Parathyroid adenoma (tissue), 2 donors: ENCODE data around the gene SRPK3.

ENCODE experiments used
- H2AFZ ChIP-seq: fragments of 300-600 bp; sonication (generic); one replicate; pipeline ENCODE4 v1.7.0; 2017; ENCODE audit warnings: antibody characterized with exemption, mild to moderate bottlenecking
- H3K27ac ChIP-seq: fragments of 300-600 bp; sonication (generic); one replicate; pipeline ENCODE4 v1.7.0; 2017
- H3K27me3 ChIP-seq: fragments of 300-600 bp; sonication (generic); one replicate; pipeline ENCODE4 v1.7.0; 2017; ENCODE audit warnings: low read length; ENCODE audit not compliant: control insufficient read depth, insufficient read depth
- H3K36me3 ChIP-seq: fragments of 300-600 bp; sonication (generic); one replicate; pipeline ENCODE4 v1.7.0; 2017; ENCODE audit warnings: low read length; ENCODE audit not compliant: control insufficient read depth, insufficient read depth
- H3K4me1 ChIP-seq: fragments of 300-600 bp; sonication (generic); one replicate; pipeline ENCODE4 v1.7.0; 2017; ENCODE audit warnings: control low read depth
- H3K4me2 ChIP-seq: fragments of 300-600 bp; sonication (generic); one replicate; pipeline ENCODE4 v1.7.0; 2017; ENCODE audit warnings: low read length
- H3K4me3 ChIP-seq: fragments of 300-600 bp; sonication (generic); one replicate; pipeline ENCODE4 v1.7.0; 2017; ENCODE audit warnings: low read depth, low read length
- H3K79me2 ChIP-seq: fragments of 300-600 bp; sonication (generic); one replicate; pipeline ENCODE4 v1.7.0; 2017; ENCODE audit warnings: control low read depth
- H3K9ac ChIP-seq: fragments of 300-600 bp; sonication (generic); one replicate; pipeline ENCODE4 v1.7.0; 2017; ENCODE audit warnings: mild to moderate bottlenecking
- H3K9me3 ChIP-seq: fragments of 300-600 bp; sonication (generic); one replicate; pipeline ENCODE4 v1.7.0; 2017; ENCODE audit warnings: low read length; ENCODE audit not compliant: control insufficient read depth
- TF ChIP-seq, protein P1 (sequence below): fragments of 300-600 bp; sonication (generic); IDR thresholded peaks from one replicate; pipeline ENCODE4 v1.7.0; 2017; ENCODE audit warnings: antibody characterized with exemption, mild to moderate bottlenecking
- donor health status: primary hyperparathyroidism.

The SRPK3 gene

GRCh38 chrX:153819384-153820040 is 38.7 kb downstream of the SRPK3 start:
- H3K79me2 ChIP-seq: no peaks in the 10 kb centered on the region
- no peaks in the 10 kb centered on the region for H3K27me3 ChIP-seq
- peak overlapping the region; percentile 51 for H3K4me2 ChIP-seq
- no peaks in the 10 kb centered on the region for H3K4me1 ChIP-seq
- H3K9me3 ChIP-seq: no peaks in the 10 kb centered on the region
- TF ChIP-seq, protein P1, sequence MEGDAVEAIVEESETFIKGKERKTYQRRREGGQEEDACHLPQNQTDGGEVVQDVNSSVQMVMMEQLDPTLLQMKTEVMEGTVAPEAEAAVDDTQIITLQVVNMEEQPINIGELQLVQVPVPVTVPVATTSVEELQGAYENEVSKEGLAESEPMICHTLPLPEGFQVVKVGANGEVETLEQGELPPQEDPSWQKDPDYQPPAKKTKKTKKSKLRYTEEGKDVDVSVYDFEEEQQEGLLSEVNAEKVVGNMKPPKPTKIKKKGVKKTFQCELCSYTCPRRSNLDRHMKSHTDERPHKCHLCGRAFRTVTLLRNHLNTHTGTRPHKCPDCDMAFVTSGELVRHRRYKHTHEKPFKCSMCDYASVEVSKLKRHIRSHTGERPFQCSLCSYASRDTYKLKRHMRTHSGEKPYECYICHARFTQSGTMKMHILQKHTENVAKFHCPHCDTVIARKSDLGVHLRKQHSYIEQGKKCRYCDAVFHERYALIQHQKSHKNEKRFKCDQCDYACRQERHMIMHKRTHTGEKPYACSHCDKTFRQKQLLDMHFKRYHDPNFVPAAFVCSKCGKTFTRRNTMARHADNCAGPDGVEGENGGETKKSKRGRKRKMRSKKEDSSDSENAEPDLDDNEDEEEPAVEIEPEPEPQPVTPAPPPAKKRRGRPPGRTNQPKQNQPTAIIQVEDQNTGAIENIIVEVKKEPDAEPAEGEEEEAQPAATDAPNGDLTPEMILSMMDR: no peak
- H3K27ac ChIP-seq: no peak overlapping the region
- H3K9ac ChIP-seq: no peak overlapping the region
- no peaks in the 10 kb centered on the region for H3K36me3 ChIP-seq
- peak overlapping the region; percentile 16 for H3K4me3 ChIP-seq
- peak overlapping the region; percentile 66 for H2AFZ ChIP-seq

DNA sequence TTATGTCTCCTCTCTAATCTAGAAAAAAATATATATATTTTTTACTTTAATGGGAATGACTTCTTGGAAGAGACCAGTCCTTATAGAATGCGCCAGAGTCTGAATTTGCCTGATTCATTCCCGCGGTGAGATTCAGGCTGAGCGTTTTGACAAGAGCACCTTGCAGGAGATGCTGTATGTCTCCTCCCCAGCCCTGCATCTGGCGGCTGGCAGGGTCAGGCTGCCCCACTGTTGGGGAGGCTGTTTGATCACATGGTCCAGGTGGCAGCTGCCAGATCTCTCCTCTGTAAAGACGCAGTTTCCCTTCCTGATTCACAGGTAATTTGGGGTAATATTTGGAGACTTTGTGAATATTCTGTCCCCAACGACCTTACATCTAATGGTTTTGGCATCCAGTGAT is 39.8 kb downstream of the SRPK3 start:
- TF ChIP-seq, protein P1: no peak

GRCh38 chrX:153821066-153821465 is 40.2 kb downstream of the SRPK3 start:
- TF ChIP-seq, protein P1: no peak
- Histone ChIP-seq H3K4me2 (no peak overlapping the region), H3K9ac (no peak overlapping the region), H3K4me1 (no peaks in the 10 kb centered on the region), H3K36me3 (no peaks in the 10 kb centered on the region), H3K4me3 (no peak overlapping the region), H3K9me3 (no peaks in the 10 kb centered on the region), H3K27ac (no peak overlapping the region), H3K27me3 (no peaks in the 10 kb centered on the region), H3K79me2 (no peaks in the 10 kb centered on the region), H2AFZ (no peak overlapping the region)

More for the DNA sequence above, 39.8 kb downstream of the SRPK3 start:
- Histone ChIP-seq H3K36me3 (no peaks in the 10 kb centered on the region), H3K9ac (no peak overlapping the region), H3K4me1 (no peaks in the 10 kb centered on the region), H3K27me3 (no peaks in the 10 kb centered on the region), H3K4me3 (no peak overlapping the region), H3K9me3 (no peaks in the 10 kb centered on the region), H3K79me2 (no peaks in the 10 kb centered on the region), H3K27ac (no peak overlapping the region), H2AFZ (no peak overlapping the region), H3K4me2 (no peak overlapping the region)

DNA sequence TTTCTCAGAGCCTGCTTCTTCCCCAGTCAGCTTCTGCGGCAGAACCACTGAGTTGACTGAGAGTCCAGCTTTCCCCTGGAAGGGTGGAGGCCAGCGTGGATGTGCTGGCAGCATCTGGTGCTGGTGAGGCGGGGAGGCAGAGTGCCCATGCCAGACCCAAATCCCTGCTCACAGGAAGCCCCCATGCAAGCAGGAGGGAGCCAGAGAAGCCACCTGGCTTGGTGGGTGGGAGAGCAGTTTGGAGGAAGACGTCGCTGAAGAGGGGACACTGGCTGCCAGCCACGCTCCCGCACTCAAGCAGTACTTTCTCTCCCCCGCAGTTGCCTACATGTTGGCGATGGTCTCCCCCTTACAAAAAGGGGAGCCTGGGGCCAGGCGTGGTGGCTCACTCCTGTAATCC is 43.5 kb downstream of the SRPK3 start:
- no peak overlapping the region for H3K4me2 ChIP-seq
- H3K9me3 ChIP-seq: no peaks in the 10 kb centered on the region
- H3K4me1 ChIP-seq: no peaks in the 10 kb centered on the region

More for the DNA sequence above, 43.5 kb downstream of the SRPK3 start:
- Histone ChIP-seq H3K79me2 (no peaks in the 10 kb centered on the region), H3K9ac (no peak overlapping the region), H3K27ac (no peak overlapping the region), H2AFZ (no peak overlapping the region), H3K36me3 (no peaks in the 10 kb centered on the region), H3K4me3 (no peak overlapping the region), H3K27me3 (no peaks in the 10 kb centered on the region)
- TF ChIP-seq, protein P1: no peak
